ENCODE results near the gene DNHD1. TPM values are rescaled to one million over a fixed set of nuclear protein-coding genes. Genes with fewer than 3 reads are reported as not detected.

DNHD1 gene
- total RNA-seq, 4 donors from 2014 or later, result 9.9 to 30.3 (median 14.3) TPM

DNA sequence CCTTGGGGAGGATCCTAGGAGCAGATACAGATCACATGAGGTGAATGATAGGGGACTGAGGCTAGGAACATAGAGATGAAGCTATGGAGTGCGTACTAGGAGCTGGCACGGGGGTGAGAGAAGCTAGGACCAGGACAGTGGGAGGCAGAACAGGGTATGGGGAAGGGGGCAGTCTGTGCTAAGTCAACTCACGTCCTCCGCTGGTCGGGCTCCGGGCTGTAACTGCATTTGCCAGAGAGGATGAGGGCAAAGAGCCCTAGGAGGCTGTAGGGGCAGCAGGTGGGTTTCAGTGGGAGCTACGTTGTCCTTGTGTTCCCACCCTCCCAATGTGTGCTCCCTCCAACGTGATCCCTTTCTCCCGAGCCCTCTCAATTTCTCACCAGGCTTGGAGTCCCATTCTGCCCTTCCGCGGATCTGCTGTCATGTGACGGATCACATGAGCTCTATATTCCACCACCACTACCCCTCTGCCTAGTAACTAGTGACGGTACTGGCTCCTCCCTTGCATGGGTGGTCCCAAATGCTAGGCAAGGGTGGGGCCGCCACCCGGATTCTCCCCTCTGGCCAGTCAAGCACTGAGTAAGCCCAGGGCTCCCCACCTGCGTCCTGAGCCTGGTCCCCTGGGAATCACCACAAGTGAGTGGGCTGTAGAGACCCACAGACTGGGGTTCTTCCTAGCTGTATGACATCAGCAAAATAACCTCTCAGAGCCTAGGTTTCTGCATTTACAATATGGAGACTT, 122.1 kb downstream of the DNHD1 start, which contains the start of gene TPP1:
Gene TPP1 (minus strand): TSS at position 419 of the 742 bp plus-strand sequence. CDS start 22 bp downstream, at position 397.
- no peak for TF ChIP-seq CTCF (IDR thresholded peaks at IDR 0.05; ENCODE audit: low read depth)

DNA sequence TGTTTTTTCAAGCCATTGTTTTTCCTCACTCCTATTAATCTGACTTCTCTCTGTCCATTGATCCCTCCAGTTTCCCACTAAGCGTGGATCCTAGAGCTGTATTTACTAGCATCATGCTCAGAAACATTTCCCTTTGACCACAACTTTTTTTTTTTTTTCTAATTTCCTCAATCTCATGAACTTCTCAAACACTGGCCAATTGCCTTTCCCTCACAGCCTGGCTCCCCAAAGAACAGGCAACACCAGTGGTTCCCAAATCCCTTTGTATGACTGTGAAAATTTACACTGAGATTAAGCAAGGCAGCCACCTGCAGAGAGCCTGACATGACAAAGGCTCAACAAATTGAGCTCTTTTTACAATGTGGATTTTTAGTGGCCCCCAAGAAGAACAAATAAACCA, 123.6 kb downstream of the DNHD1 start:
- no peak for TF ChIP-seq CTCF (IDR thresholded peaks at IDR 0.05; ENCODE audit: low read depth)

Other genes starting within 250 kb of the DNHD1 start
- not detected for gene CCKBR, start 237.4 kb upstream of the DNHD1 start, total RNA-seq
- gene CAVIN3, start 176.8 kb upstream of the DNHD1 start, total RNA-seq, result 100 to 1,000 TPM in 2 of 4 donors, 10 to 100 TPM in 2; 34.9 to 158 (median 90.9) TPM
- 10 to 100 TPM; 21.2 to 47.1 (median 25.8) TPM for gene SMPD1, start 106.8 kb upstream of the DNHD1 start, total RNA-seq
- 10 to 100 TPM; 17.0 to 24.1 (median 21.4) TPM for gene APBB1, start 78.2 kb upstream of the DNHD1 start, total RNA-seq
- 1 to 10 TPM in 1 of 4 donors, under 1 TPM in 1, not detected in 2; 0.57 to 2.4 TPM for gene HPX, start 56.3 kb upstream of the DNHD1 start, total RNA-seq
- 10 to 100 TPM; 11.9 to 22.0 (median 19.2) TPM for gene TRIM3, start 23.3 kb upstream of the DNHD1 start, total RNA-seq
- 10 to 100 TPM; 34.2 to 50.7 (median 38.4) TPM for gene ARFIP2, start 15.9 kb upstream of the DNHD1 start, total RNA-seq
- 10 to 100 TPM; 28.2 to 37.4 (median 32.8) TPM for gene TIMM10B, start 15.8 kb upstream of the DNHD1 start, total RNA-seq
- gene RRP8, start 106.3 kb downstream of the DNHD1 start, total RNA-seq, result 10 to 100 TPM in 2 of 4 donors, 1 to 10 TPM in 2; 8.8 to 15.4 (median 9.8) TPM
- gene ILK, start 106.5 kb downstream of the DNHD1 start, total RNA-seq, result 100 to 1,000 TPM; 105 to 157 (median 119) TPM
- gene TAF10, start 114.9 kb downstream of the DNHD1 start, total RNA-seq, result 10 to 100 TPM; 38.2 to 55.6 (median 40.3) TPM
- 100 to 1,000 TPM in 1 of 4 donors, 10 to 100 TPM in 3; 44.8 to 178 (median 93.7) TPM for gene TPP1, start 122.1 kb downstream of the DNHD1 start, total RNA-seq
- gene DCHS1, start 158.5 kb downstream of the DNHD1 start, total RNA-seq, result 10 to 100 TPM in 3 of 4 donors, 1 to 10 TPM in 1; 7.0 to 23.7 (median 10.7) TPM
- 10 to 100 TPM; 12.8 to 22.0 (median 15.0) TPM for gene MRPL17, start 186.1 kb downstream of the DNHD1 start, total RNA-seq

Measured in subcutaneous adipose tissue (tissue), 4 donors.